Measurements from ENCODE around the gene PCBP2.

PCBP2 gene

DNA sequence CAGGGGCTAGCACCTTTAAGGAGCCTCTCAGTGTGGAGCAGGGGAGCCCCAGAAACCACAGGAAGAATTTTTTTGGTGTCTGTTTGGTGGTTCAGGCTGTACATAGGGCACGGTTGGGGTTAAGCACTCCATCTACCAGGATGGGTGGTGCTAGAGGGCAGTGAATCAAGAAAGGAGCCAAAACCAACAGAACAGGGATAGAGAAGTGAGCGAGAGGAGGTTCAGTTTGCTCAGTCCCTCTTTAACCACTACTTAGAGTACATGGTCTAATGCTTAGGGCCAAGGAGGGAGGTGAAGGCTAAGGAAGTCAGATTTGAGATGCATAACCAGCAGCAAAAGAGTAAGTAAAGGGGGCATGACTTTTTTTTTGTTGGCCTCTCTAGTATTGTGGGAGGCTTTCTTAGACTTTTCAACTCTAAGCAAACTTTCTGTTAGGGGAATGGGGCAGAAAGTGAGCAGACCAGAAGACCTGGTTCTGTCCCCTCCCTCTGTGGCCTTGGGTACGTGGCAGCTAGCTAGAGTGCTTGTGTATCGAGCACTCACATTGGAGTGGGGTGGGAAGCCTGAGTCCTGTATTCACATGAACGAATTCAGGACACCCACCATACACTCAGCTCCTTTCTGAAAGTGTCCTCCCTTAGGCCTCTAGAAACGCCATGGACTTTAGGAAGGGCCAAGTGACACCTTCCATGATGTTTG, 62.0 kb downstream of the PCBP2 start:
- no peak for DNase-seq

DNA sequence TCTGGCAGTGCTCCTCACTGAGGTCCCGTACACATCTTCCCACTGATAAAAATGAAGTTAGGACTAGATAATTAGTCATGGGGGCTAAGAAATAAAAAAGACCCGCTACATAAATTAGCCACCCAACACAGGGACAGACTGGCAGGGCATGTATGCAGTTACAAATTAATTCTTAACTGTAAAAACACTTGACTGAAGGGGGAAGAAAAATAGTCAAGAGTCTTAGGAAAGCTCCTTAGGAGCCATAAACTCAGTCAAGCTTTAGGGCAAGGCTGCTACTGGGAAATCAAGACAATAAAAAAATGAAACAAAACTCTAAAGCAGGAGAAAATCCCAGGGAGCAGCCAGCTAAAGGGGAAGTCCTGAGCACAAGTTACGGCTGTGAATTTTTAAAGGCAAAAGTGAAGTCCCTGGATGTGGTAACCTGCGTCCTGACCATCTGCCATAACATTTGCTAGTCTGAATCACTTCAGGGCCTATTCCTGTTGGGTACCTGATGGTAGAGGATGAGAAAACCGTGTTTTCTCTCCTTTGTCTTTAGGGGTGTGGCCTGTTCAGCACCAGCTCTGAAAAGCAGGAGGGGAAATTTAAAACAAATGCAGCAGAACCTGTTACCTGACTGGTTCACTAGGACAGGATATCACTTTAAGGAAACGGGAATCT, 62.9 kb downstream of the PCBP2 start:
- DNase-seq: no peak

DNA sequence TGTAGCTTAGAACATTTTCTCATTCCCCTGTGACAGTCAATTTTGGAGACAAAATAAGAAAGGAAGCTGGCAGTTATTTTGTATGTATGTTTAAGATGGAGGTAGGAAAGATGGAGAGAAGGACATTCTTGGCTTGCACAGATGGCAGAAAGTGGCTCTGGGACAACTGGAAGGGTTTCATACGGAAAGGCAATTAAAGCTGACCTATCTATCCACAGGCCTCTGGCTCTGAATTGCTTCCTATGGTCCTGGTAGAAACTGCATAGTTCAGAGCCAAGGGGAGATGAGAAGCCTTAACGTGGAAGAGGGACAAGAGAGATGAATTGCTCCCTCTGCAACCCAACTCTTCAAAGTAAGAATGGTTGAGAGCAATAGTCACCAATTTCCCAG, 63.4 kb downstream of the PCBP2 start:
- DNase-seq: no peak

DNA sequence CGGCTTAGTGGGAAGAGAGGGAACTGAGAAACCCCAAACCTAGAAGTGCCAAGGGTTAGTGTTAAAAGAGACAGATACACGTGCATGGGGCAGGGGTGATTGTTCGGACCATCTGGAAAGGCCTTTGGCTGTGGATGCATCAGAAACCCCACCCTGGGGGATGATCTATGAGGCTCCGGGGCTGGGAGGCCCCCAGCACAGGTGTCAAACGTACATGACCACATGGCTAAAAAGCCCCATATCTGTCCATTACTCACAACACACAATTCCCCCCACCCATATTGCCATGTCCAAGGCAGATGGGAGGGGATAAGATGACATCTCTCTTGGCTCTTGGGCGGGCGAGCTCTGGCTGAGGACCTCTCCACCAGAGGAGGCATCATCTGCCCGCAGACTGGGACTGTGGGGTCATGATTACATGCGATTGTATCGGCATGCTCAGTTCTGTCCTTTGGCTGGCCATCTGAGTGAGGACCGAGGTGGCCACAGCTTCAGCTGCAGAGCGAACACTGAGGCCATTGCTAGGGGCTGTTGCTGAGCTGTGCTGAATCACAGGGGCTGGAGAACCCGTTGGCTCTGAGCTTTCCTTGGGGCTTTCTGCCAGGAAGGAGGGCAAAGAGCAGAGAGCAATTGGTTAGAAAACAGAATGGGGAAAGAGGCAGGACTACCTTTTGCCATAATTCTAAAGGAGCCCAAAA, 65.0 kb downstream of the PCBP2 start:
- no peak for DNase-seq

DNA sequence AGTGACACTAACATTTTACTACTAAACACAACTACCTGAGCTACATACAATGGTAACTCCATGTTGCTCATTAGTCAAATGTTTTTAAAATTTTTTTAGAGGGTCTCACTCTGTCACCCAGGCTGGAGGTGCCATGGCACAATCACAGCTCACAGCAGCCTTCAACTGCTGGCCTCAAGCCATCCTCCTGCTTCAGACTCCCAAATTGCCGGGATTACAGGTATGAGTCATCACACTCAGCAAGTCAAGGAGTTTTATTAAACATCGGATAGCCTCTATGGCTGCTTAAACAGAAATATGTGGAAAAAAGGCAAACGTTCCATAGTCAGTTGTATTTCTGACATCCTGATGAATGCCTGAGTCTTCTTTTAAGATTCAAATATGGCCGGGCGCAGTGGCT, 66.5 kb downstream of the PCBP2 start:
- DNase-seq: no peak

GRCh38 chr12:53523131-53523530, 71.2 kb downstream of the PCBP2 start:
- DNase-seq: no peak

DNA sequence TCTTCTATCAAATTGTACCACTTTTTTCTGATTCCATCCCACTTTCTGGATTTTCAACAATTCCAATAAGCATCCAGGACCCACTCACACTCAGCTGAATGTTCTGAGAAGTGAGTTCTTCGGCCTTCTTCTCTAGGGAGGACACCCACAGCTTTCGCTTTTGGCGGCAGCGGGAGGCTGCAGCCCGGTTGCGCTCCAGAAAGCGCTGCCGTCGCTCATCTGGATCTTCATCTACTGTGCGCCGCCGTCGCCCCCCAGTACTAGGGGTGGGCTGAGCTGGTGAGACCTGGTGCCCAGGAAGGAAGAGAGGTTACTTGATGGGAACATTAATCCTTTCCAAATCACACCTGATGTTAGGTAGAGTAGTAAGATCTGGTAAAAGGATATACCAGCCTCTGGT, 72.6 kb downstream of the PCBP2 start:
- DNase-seq: no peak

DNA sequence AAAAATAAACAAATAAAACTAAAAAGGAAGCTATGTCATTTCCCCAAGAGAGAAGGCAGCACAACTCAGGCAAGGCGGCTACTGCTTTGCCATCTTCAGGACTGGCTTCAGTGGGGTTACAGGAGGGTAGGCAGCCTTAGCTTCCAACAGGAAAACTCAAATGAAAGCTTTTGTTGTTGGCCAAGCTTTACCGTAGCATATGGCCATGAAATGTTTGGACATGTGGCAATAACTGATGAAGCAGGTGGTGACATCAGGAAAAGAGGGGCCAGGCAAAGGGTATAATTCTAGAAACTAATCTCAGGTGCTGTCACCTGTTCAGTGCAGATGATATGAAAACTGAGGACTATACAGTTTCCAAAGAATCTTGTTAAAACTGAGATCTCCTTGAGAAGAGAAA, 78.2 kb downstream of the PCBP2 start:
- DNase-seq: no peak

All from activated CD8-positive, alpha-beta memory T cell treated with anti-CD3 and anti-CD28 coated beads, Interleukin-2, amount 50 U/mL, for 4 hours (primary cell).